Left lobe of liver (tissue), 2 donors: ENCODE data around the gene GPATCH2L. TPM values are rescaled to one million over a fixed set of nuclear protein-coding genes. Genes with fewer than 3 reads are reported as not detected.
A peak's percentile ranks its signal among the peaks of the same experiment; 100 is the strongest.

Experiments
- ATAC-seq: fragments of 200-7000 bp; cut with Tn5 transposase; one replicate; pipeline ENCODE4 v1.9.1; 2020; ENCODE audit warnings: mild to moderate bottlenecking, moderate library complexity
- DNase-seq: peaks from one replicate; pipeline ENCODE4 v3.0.0-alpha.2; 2020; ENCODE audit warnings: low spot score
- total RNA-seq: library from RNA; stranded (reverse); gene quantifications from one replicate; pipeline ENCODE4 v1.2.1, GENCODE V29; 2021
- donor health status: DM: no; HTN: no; CAD: no; lungs with moderate emphysema.
- donor health status: DM: no; HTN: yes; CAD: no.

Gene GPATCH2L
- total RNA-seq, 1 donor from 2014 or later = 10.9 TPM

GRCh38 chr14:76252471-76252870, 100.7 kb downstream of the GPATCH2L start:
- DNase-seq = no peak
- no peak for ATAC-seq

GRCh38 chr14:76253111-76253510, 101.4 kb downstream of the GPATCH2L start:
- DNase-seq (peak; percentile 49), ATAC-seq (peak; percentile 95)

DNA sequence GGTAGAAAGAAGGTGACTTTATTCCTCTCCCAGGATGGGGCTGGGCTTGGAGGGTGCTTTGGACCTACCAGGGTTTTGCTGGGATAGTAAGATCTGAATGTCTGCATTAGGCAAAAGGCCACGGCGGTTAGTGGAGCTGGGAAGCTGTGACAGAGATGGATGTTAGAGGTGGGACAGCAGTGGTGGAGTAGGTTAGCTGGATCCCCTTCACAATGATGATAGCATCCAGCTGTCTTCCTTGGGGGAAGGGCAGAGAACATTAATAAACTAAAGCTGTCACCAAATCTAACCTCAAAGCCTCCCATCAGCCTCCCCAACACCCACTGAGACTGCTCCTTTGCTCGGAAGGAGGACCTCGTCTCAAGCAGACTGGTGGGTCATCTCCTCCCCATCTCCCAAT, 104.8 kb downstream of the GPATCH2L start:
- ATAC-seq = no peak
- no peak for DNase-seq

DNA sequence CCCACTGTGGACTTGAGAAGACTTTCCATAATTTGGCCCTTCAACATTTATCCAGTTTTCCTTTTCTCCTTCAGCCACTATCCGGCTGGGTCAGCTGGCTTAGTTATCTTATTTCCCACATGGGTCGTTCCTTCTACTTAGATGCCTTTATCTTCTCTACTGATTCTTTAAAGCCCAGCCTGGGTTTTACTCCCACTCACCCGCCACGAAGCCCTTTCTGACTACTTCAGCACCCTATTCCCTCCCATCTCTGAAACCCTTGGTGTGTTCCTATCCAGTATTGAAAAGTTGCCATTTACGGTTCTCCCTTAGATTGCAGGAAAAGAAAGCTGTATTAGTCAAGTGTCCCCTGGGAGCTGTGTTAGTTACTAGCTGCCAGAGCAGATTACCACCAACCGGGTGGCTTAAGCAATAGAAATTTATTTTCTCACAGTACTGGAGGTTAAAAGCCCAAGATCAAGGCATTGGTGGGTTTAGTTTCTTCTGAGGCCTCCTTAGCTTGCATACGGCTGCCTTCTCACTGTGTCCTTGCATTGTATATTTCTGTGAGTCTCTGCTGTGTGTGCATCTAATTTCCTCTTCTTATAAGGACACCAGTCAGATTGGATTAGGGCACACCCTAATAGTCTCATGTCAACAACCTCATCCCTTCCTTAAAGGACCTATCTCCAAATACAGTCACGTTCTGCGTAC, 105.5 kb downstream of the GPATCH2L start:
- DNase-seq = no peak
- ATAC-seq = no peak

DNA sequence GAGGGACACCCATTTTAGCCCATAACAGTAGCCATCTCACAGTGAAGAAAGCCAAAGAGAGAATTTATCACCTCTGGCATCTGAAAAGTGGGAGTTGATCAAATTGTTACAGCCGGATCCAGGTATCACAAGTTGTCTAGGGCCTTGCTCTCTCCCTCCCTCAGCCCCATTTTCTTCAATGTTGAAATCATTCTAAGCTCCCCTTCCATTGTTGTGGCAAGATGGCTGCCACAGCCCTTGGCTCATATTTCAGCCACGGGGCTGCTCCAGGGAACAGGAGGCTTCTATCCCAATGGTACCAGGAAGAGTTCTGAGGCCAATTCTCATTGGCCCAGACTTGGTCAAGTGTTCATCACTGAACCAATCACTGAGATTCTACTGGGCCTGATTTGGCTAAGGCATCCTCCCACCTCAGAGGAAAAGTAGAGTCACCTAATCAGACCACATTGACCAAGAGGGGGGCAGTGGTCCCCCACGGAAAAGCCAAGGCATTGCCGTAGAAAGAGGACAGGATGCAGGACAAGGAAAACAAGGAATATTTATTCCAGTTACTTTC, 106.2 kb downstream of the GPATCH2L start:
- ATAC-seq (no peak), DNase-seq (no peak)

DNA sequence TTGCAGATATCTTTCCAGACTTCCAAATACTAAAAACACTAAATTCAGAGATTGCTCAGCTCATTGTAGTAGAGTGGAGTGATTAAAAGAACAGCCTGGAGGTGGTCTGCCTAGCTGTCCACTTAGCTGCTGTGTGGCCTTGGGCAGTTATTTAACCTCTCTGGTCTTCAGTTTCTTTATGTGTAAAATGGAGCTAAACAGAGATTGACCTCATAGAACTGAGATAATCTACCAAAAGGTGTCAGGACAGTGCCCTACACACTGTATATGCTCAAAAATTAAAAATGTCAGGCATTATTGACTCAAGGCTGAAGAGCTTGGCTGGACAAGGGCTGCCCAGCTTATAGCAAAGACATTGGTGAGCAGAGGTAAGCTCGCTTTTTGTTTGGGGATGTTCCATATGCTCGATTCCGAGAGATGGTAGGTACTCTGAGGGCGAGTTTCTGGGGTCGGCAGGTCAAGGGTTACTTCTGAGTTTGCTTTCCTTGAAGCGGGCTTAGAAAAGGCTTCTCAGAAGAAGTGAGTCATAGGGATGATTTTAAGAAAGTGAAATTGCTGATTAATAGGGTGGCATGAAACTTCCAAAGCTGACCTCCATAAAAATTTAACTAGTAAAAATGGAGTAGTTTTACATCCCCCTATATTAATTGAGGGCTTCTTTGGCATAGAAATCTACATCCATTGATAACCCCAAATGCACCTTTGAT, 107.5 kb downstream of the GPATCH2L start:
- ATAC-seq (no peak), DNase-seq (no peak)

GRCh38 chr14:76260749-76261148, 109.0 kb downstream of the GPATCH2L start:
- ATAC-seq (no peak), DNase-seq (no peak)

GRCh38 chr14:76261371-76261811, 109.7 kb downstream of the GPATCH2L start:
- DNase-seq (no peak), ATAC-seq (no peak)

DNA sequence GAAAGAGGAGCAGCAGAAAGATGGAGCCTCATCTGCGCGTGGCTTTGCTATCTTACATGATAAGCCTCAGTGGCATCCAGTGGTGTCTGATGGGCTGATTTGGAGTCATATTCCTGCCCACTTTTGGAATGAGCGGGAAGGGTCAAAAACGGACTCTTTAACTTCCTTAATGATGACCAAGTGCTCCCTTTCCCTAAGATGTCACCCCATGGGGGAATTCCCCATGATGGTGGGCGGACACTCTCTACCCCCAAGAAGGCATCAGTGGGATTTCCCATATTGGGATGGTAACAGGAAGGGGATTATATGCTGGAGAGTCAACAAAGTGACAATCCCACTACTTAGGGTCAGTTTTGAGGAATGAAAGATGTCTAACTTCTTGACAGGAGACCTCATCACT, 110.9 kb downstream of the GPATCH2L start:
- ATAC-seq = no peak
- no peak for DNase-seq

Other genes with a start within 250 kb of the GPATCH2L start
- gene TGFB3, start 169.9 kb upstream of the GPATCH2L start, total RNA-seq = 5.5 TPM
- gene IFT43, start 166.2 kb upstream of the GPATCH2L start, total RNA-seq = 13.7 TPM
- gene ESRRB, start 224.2 kb downstream of the GPATCH2L start, total RNA-seq = 0.05 TPM